ENCODE results near the gene ME3. TPM values are rescaled to one million over a fixed set of nuclear protein-coding genes. Genes with fewer than 3 reads are reported as not detected.

Gene ME3
- total and polyA plus RNA-seq, 2 donors, result 9.5 to 10.1 TPM

DNA sequence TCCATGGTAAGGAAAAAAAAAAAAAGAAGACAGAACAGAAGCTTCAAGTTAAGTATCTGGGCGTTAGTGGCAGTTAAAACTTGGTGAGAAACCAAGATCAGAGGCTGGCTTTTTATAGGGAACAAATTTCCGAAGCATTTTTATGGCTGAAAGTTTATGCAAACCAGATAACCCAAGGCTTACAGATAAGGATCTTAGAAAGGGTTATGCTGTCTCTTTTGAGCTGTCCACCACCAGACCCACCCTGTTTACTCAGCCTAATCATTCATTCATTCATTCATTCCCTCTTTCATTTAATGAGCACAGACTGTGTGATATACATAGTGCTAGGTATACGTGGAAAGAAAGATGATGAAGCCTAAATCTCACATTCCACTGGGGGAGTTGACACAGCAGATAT is 89.5 kb downstream of the ME3 start:
- DNase-seq (ENCODE audit: low read depth in 6 of 9, low spot score in 9 of 9), result no peak
- Histone ChIP-seq H3K27ac (ENCODE audit: low read depth in 1 of 2, low read length in 1 of 2) (no peak overlapping the region), H3K27me3 (ENCODE audit: control insufficient read depth in 2 of 2, insufficient read depth in 1 of 2, low read length in 1 of 2) (no peaks in the 10 kb centered on the region), H3K4me3 (ENCODE audit: low read length in 2 of 2) (no peak overlapping the region), H3K9me3 (ENCODE audit: control insufficient read depth in 2 of 2, insufficient read depth in 1 of 2, low read length in 1 of 2) (no peaks in the 10 kb centered on the region), H3K36me3 (ENCODE audit: control insufficient read depth in 2 of 2, insufficient read depth in 2 of 2, low read length in 1 of 2) (no peaks in the 10 kb centered on the region), H3K4me1 (ENCODE audit: control insufficient read depth in 2 of 2, insufficient read depth in 2 of 2, low read length in 2 of 2) (no peaks in the 10 kb centered on the region)
- WGBS, result 93% methylated on average over 3 of the region's 3 CpGs

DNA sequence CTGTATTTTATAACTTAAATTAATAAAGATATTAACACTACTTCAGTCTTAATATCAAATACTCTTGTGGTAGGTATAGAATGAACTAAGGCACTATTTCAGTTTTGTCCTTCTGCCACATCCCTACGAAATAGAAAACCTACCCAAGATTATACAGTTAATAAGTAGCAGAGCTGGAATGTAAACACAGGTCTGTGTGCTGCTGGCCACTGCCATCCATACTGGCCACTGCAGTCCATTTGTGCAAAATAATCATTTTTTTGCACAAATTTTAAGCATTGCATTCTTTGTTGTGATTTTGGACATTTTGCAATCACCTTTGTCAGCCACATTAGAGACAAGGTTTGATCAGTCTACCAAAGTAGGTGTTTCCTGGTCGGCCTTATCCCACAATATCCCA is 91.9 kb downstream of the ME3 start:
- WGBS, result 96% methylated on average over 2 of the region's 2 CpGs

DNA sequence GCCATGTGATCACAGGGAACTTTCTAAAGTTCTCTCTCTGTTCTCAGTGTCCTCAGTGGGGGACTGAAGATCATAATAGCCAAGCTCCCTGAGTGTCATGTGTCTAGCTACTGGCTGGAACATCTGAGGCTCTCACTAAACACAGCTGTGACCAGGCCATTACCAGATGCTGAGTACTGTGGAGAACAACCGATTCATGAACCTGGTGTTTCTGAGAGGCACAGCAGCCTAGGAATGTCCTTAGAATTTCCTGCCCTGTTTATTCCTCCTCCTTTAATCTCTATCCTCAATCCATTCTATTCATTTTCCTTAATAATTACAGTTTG is 93.0 kb downstream of the ME3 start:
- H3K36me3 ChIP-seq (ENCODE audit: control insufficient read depth in 2 of 2, insufficient read depth in 2 of 2, low read length in 1 of 2), result no peaks in the 10 kb centered on the region
- no peaks in the 10 kb centered on the region for H3K4me1 ChIP-seq (ENCODE audit: control insufficient read depth in 2 of 2, insufficient read depth in 2 of 2, low read length in 2 of 2)
- no peaks in the 10 kb centered on the region for H3K9me3 ChIP-seq (ENCODE audit: control insufficient read depth in 2 of 2, insufficient read depth in 1 of 2, low read length in 1 of 2)
- H3K4me3 ChIP-seq (ENCODE audit: low read length in 2 of 2), result no peak overlapping the region
- WGBS, result 92% methylated on average over 1 of the region's 1 CpG
- no peak for DNase-seq (ENCODE audit: low read depth in 6 of 9, low spot score in 9 of 9)
- no peak overlapping the region for H3K27ac ChIP-seq (ENCODE audit: low read depth in 1 of 2, low read length in 1 of 2)
- H3K27me3 ChIP-seq (ENCODE audit: control insufficient read depth in 2 of 2, insufficient read depth in 1 of 2, low read length in 1 of 2), result no peaks in the 10 kb centered on the region

More for the DNA sequence above, 91.9 kb downstream of the ME3 start:
- DNase-seq (ENCODE audit: low read depth in 6 of 9, low spot score in 9 of 9), result no peak
- Histone ChIP-seq H3K36me3 (ENCODE audit: control insufficient read depth in 2 of 2, insufficient read depth in 2 of 2, low read length in 1 of 2) (no peaks in the 10 kb centered on the region), H3K4me3 (ENCODE audit: low read length in 2 of 2) (no peak overlapping the region), H3K27ac (ENCODE audit: low read depth in 1 of 2, low read length in 1 of 2) (no peak overlapping the region), H3K27me3 (ENCODE audit: control insufficient read depth in 2 of 2, insufficient read depth in 1 of 2, low read length in 1 of 2) (no peaks in the 10 kb centered on the region), H3K9me3 (ENCODE audit: control insufficient read depth in 2 of 2, insufficient read depth in 1 of 2, low read length in 1 of 2) (no peaks in the 10 kb centered on the region), H3K4me1 (ENCODE audit: control insufficient read depth in 2 of 2, insufficient read depth in 2 of 2, low read length in 2 of 2) (no peaks in the 10 kb centered on the region)

DNA sequence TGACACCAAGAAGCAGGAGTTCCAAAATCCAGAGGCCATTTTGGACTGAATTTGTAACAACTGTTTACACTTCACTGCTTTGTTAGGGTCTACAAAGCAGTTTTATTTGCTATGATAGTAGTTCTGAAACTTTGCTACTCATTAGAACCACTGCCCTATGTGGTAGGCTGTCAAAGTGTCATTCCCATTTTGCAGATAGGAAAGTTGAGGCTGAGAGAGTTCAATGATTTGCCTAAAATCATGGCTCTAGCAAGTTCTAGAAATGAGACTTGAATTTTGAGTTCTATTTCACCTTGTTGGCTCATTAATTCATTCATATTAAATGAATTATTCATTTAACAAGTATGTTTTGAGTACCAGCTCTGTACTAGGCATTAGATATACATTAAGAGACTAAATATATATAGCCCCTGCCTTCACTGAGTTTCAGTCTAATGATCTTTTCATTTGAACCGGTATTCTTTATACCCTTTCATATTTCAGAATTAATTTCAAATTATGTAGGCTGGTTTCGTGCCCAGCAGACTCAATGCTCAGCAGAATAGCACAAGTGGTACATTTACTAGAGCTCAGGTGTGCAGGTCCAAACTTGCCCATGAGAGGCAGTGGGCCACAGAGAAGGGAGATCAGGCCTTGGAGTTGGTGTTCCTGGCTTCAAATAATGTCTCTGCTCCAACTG is 93.5 kb downstream of the ME3 start:
- no peak overlapping the region for H3K4me3 ChIP-seq (ENCODE audit: low read length in 2 of 2)
- no peaks in the 10 kb centered on the region for H3K36me3 ChIP-seq (ENCODE audit: control insufficient read depth in 2 of 2, insufficient read depth in 2 of 2, low read length in 1 of 2)
- H3K4me1 ChIP-seq (ENCODE audit: control insufficient read depth in 2 of 2, insufficient read depth in 2 of 2, low read length in 2 of 2), result no peaks in the 10 kb centered on the region
- WGBS, result 93% methylated on average over 2 of the region's 2 CpGs
- H3K9me3 ChIP-seq (ENCODE audit: control insufficient read depth in 2 of 2, insufficient read depth in 1 of 2, low read length in 1 of 2), result no peaks in the 10 kb centered on the region
- H3K27me3 ChIP-seq (ENCODE audit: control insufficient read depth in 2 of 2, insufficient read depth in 1 of 2, low read length in 1 of 2), result no peaks in the 10 kb centered on the region
- no peak overlapping the region for H3K27ac ChIP-seq (ENCODE audit: low read depth in 1 of 2, low read length in 1 of 2)
- DNase-seq (ENCODE audit: low read depth in 6 of 9, low spot score in 9 of 9), result no peak

DNA sequence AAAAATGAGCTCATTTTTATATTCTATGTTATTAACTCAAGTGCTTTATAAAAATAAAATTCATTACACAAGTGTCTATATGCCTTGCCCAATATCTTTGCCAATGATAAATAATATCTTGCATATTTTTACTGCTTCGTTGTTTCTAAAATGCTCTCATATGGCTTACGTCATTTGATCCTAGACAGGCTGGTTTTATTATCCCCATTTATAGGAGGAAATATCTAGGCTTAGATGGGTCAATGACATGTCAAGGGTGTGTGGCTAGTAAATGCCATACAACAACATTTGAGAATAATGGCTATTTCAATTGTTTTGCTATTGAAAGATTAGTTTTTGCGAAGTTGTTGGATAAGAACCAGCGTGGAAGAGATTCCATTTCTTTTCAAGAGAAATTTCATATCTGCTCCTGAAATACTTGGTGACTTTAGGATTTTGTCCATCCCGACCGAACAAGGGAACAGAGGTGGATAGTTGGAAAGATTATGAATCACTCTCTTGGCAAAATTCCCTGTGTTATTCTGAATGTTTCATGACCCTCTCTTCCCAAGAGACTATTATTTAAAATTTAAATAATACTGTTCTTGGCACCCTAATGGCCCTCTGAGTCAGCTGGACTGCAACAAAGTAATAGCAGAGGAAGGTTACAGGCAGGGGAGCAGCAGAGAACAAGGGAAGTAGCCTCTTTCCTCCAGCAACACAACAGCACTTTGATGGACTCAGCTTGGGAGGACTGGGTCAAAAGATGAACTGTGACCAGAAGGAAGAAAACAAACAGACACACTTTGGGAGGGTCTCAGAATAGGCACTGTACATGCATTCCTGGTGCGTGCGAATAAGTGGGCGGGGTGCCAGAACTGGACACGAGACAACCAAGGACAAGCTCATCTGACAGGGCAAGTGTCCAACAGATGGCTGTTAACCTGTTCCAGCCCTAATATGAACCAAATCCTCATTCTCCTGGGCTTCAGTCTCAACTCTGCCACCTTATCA is 94.5 kb downstream of the ME3 start:
- WGBS, result 93% methylated on average over 10 of the region's 10 CpGs
- Histone ChIP-seq H3K9me3 (ENCODE audit: control insufficient read depth in 2 of 2, insufficient read depth in 1 of 2, low read length in 1 of 2) (no peaks in the 10 kb centered on the region), H3K27me3 (ENCODE audit: control insufficient read depth in 2 of 2, insufficient read depth in 1 of 2, low read length in 1 of 2) (no peaks in the 10 kb centered on the region), H3K4me3 (ENCODE audit: low read length in 2 of 2) (no peak overlapping the region), H3K36me3 (ENCODE audit: control insufficient read depth in 2 of 2, insufficient read depth in 2 of 2, low read length in 1 of 2) (no peaks in the 10 kb centered on the region), H3K4me1 (ENCODE audit: control insufficient read depth in 2 of 2, insufficient read depth in 2 of 2, low read length in 2 of 2) (no peaks in the 10 kb centered on the region), H3K27ac (ENCODE audit: low read depth in 1 of 2, low read length in 1 of 2) (no peak overlapping the region)
- DNase-seq (ENCODE audit: low read depth in 6 of 9, low spot score in 9 of 9), result no peak

DNA sequence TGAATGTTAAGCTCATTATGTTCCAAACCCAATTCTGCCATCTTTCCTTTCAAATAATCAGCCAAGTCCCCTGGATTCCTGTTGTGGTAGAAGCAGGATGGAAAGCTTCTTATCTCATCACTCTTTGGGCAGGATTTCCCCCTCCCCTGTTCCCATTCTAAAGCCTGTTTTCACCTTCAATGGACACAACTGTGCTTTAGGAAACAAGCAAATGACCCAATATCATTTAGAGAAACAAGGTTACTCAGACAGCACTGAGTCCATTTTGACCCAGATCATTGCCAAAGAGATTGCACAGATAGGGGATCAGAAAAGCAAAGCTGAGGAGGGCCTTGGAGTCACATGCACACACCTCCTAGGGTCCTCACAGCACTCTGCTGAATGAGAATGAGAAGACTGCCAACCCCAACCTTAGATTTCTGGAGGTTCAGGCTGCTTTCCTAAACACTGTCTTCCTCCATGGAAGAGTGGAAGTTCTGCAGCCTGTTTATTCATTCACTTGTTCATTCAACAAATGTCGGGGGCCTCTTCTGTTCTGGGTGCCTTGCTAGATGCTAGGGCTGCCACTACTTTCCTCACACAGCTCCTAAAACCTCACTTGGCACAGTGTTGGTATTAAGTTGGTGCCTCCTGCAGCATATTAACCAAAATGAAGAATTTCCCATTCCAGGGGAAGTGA is 95.3 kb downstream of the ME3 start:
- Histone ChIP-seq H3K9me3 (ENCODE audit: control insufficient read depth in 2 of 2, insufficient read depth in 1 of 2, low read length in 1 of 2) (no peaks in the 10 kb centered on the region), H3K4me1 (ENCODE audit: control insufficient read depth in 2 of 2, insufficient read depth in 2 of 2, low read length in 2 of 2) (no peaks in the 10 kb centered on the region), H3K36me3 (ENCODE audit: control insufficient read depth in 2 of 2, insufficient read depth in 2 of 2, low read length in 1 of 2) (no peaks in the 10 kb centered on the region), H3K4me3 (ENCODE audit: low read length in 2 of 2) (no peak overlapping the region), H3K27me3 (ENCODE audit: control insufficient read depth in 2 of 2, insufficient read depth in 1 of 2, low read length in 1 of 2) (no peaks in the 10 kb centered on the region), H3K27ac (ENCODE audit: low read depth in 1 of 2, low read length in 1 of 2) (no peak overlapping the region)
- no peak for DNase-seq (ENCODE audit: low read depth in 6 of 9, low spot score in 9 of 9)
- 95% methylated on average over 1 of the region's 1 CpG for WGBS

DNA sequence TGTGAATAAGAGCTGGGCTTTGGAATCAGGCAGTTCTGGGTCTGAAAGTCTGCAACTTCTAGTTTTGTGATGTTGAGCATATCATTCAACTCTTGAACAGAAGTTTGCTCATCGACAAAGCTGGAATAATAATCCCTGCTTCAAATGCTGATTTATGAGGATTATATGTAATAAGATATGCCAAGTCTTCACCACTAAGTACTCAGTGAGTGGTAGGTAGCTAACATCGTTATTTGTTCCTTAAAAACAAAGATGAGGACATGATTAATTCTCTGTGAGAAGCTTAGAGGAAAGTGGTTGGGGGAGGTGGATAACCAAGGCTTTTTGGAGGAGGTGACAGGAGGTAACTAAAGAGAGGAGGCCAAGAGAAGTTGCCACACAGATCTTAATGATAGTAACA is 96.5 kb downstream of the ME3 start:
- no peak overlapping the region for H3K27ac ChIP-seq (ENCODE audit: low read depth in 1 of 2, low read length in 1 of 2)
- H3K9me3 ChIP-seq (ENCODE audit: control insufficient read depth in 2 of 2, insufficient read depth in 1 of 2, low read length in 1 of 2), result no peaks in the 10 kb centered on the region
- H3K4me3 ChIP-seq (ENCODE audit: low read length in 2 of 2), result no peak overlapping the region
- no peaks in the 10 kb centered on the region for H3K27me3 ChIP-seq (ENCODE audit: control insufficient read depth in 2 of 2, insufficient read depth in 1 of 2, low read length in 1 of 2)
- WGBS, result 95% methylated on average over 2 of the region's 2 CpGs
- H3K4me1 ChIP-seq (ENCODE audit: control insufficient read depth in 2 of 2, insufficient read depth in 2 of 2, low read length in 2 of 2), result no peaks in the 10 kb centered on the region
- DNase-seq (ENCODE audit: low read depth in 6 of 9, low spot score in 9 of 9), result no peak
- H3K36me3 ChIP-seq (ENCODE audit: control insufficient read depth in 2 of 2, insufficient read depth in 2 of 2, low read length in 1 of 2), result no peaks in the 10 kb centered on the region

DNA sequence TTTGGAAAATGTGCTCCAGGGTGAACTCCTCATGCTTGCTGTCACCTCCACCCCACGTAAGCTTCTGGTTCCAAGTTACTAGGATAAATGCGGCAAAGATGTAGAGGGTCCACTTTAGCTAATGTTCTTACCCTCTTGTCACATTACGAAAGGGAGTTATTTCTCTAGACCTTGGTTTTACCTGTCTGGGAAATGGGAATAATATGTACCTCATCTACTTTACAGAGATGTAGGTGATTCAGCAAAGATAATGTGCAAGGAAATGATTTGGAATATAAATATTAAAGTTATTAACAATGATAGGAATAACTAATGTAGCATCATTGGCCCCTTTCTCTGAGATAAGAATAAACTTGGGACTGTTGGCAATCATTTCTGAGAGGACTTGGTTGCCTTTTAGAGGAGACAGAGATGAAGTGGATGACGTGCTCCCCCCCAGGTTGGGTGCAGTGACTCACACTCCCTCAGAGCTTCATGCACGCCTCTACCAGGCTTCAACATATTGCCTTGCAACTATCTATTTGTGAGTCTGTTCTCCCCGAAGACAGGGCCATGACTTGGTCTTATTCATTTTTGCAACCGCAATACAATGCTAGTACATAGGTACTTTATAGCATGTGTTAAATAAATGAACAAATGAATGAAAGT is 97.1 kb downstream of the ME3 start:
- no peaks in the 10 kb centered on the region for H3K4me1 ChIP-seq (ENCODE audit: control insufficient read depth in 2 of 2, insufficient read depth in 2 of 2, low read length in 2 of 2)
- 94% methylated on average over 3 of the region's 7 CpGs for WGBS
- no peak overlapping the region for H3K27ac ChIP-seq (ENCODE audit: low read depth in 1 of 2, low read length in 1 of 2)
- no peak overlapping the region for H3K4me3 ChIP-seq (ENCODE audit: low read length in 2 of 2)
- H3K36me3 ChIP-seq (ENCODE audit: control insufficient read depth in 2 of 2, insufficient read depth in 2 of 2, low read length in 1 of 2), result no peaks in the 10 kb centered on the region
- no peaks in the 10 kb centered on the region for H3K9me3 ChIP-seq (ENCODE audit: control insufficient read depth in 2 of 2, insufficient read depth in 1 of 2, low read length in 1 of 2)
- H3K27me3 ChIP-seq (ENCODE audit: control insufficient read depth in 2 of 2, insufficient read depth in 1 of 2, low read length in 1 of 2), result no peaks in the 10 kb centered on the region
- DNase-seq (ENCODE audit: low read depth in 6 of 9, low spot score in 9 of 9), result no peak

Measured in thymus (tissue), 11 donors.